HEK293T (cell line): ENCODE results near the gene PPP1R15B.

Source experiments
- FOXM1 ChIP-seq: fragments of 450-650 bp; IDR thresholded peaks from 2 replicates; pipeline ENCODE4 v1.6.1; 2017; ENCODE audit warnings: mild to moderate bottlenecking, borderline replicate concordance
- L3MBTL2 ChIP-seq: fragments of 450-650 bp; conservative IDR thresholded peaks from 2 replicates; pipeline ENCODE4 v1.6.1; 2016; ENCODE audit warnings: mild to moderate bottlenecking
- SP1 ChIP-seq: fragments of 450-650 bp; IDR thresholded peaks from 2 replicates; pipeline ENCODE4 v1.6.1; 2017

GRCh38 chr1:204419064-204419403 lies 7.4 kb upstream of the PPP1R15B start:
- TF ChIP-seq SP1, result no peak
- no peak for TF ChIP-seq FOXM1
- no peak for TF ChIP-seq L3MBTL2
